ENCODE measurements around the gene BMP7. TPM values are rescaled to one million over a fixed set of nuclear protein-coding genes. Genes with fewer than 3 reads are reported as not detected.

BMP7 gene
- total RNA-seq, 1 donor from 2014 or later, result 0.21 TPM

DNA sequence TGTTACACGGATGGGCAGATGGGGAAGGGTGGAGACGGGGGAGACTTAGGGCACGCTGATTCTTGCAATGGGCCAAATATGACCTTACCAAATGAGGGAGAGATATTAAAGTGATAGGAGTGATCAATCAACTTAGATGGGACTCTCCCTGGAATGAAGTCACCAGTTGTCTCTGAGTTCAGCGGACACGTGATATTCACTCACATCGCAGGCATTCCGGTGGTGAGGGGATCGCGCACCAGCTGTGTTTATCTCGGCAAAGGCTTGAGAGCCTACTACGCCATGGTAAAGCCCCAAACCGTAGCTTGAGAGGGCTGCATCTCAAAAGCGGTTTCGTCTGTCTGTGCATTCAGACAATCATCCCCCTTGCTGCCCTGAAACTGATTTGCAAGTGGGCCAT is 5.5 kb downstream of the BMP7 start:
- peaks cover 5% of the 10 kb centered on the region for H3K4me1 Mint-ChIP-seq (ENCODE audit: low read depth)
- H3K9me3 Mint-ChIP-seq, result no peaks in the 10 kb centered on the region
- no peaks in the 10 kb centered on the region for H3K36me3 Mint-ChIP-seq (ENCODE audit: low read depth)
- intact Hi-C loops (cut with micrococcal nuclease), result no loop called here
- no peak overlapping the region for H3K4me3 Mint-ChIP-seq
- H3K27me3 Mint-ChIP-seq (ENCODE audit: insufficient read depth), result peaks cover 66% of the 10 kb centered on the region
- DNase-seq (ENCODE audit: low spot score), result no peak
- no peak overlapping the region for H3K27ac Mint-ChIP-seq

DNA sequence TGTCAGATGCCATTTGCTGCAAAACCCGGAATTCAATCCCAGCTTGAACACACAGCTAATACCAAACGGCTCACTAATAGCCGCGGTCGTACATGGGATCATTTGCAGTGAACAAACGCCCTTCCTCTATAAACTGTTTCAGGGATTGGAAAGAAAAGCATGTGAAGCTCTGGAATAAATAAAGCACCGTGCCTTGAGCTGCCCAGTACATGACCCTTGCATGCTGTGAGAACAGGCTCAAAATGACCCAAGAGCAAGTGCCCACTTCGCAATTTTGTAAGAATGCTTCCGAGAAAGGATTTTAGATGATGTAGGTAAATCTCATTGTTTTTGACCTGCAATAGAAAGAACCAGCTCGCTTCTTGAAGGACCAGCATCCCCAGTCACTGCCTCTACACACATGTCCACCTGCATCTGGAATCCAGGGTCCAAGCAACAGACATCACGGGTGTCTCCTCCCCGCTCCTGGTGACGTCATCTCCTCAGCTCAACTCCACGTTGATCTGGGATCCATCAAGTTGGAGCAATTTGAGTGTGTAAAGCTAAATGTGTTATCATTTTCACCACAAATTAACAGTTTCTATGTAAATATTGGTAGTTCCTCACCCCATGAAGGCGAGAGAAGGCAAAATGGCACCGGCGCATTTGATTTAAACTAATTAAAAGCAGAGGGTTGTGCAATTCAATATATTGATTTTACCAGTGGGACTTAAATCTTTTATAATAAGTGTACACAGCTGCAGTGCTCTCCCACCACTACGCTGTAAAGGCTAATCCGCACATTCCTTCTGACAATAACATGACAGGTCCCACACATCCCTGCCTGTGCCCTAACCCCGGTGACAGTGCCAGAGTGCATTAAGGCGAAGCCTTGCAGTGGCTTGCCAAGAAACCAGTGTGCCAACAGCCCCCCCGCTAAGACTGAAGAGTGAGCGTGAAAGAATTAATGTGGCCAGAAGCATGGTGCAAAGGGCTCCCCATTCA is 6.2 kb downstream of the BMP7 start:
- H3K27ac Mint-ChIP-seq, result no peak overlapping the region
- DNase-seq (ENCODE audit: low spot score), result no peak
- intact Hi-C loops (cut with micrococcal nuclease), result no loop called here
- no peaks in the 10 kb centered on the region for H3K9me3 Mint-ChIP-seq
- H3K4me1 Mint-ChIP-seq (ENCODE audit: low read depth), result peaks cover 5% of the 10 kb centered on the region
- H3K4me3 Mint-ChIP-seq, result no peak overlapping the region
- no peaks in the 10 kb centered on the region for H3K36me3 Mint-ChIP-seq (ENCODE audit: low read depth)
- H3K27me3 Mint-ChIP-seq (ENCODE audit: insufficient read depth), result peaks cover 59% of the 10 kb centered on the region

DNA sequence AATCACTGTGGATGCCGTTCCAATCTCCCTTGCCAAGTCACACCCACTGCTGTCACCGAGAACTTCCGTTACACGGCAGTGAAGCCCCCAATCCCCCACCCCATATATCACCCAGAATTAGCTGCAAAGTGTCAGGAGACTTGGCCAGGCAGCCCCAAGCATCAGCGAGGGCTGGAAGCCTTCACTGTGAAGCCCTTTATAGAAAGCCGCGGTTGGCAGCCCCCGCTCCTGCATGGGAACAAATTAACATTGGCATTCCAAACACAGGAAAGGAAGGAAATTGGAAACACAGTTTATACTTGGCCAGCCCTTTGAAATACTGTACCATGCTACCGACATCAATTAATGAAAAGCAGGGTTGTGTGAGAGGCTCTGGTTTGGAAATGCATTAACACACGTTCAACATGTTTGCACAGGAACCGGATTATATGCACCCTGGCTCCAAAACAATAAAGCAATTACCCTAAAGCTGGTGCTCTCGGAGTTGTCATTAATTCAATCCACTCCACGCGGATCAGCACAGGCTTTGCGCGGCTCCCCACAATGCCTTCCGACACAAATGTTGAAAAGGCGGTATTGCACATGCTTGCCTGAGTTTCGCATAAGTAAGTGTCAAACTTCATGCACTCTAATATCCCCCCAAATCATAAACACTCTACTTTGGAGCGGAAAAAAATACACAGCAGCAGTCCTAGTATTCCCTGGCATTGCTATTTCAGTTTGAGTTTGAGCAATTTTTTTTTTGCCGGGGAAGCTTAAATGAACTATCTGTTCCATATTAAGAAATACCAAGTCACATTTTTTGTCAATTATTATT is 7.1 kb downstream of the BMP7 start:
- no peaks in the 10 kb centered on the region for H3K36me3 Mint-ChIP-seq (ENCODE audit: low read depth)
- H3K27ac Mint-ChIP-seq, result no peak overlapping the region
- intact Hi-C loops (cut with micrococcal nuclease), result no loop called here
- peaks cover 5% of the 10 kb centered on the region for H3K4me1 Mint-ChIP-seq (ENCODE audit: low read depth)
- H3K9me3 Mint-ChIP-seq, result no peaks in the 10 kb centered on the region
- DNase-seq (ENCODE audit: low spot score), result no peak
- H3K4me3 Mint-ChIP-seq, result no peak overlapping the region
- H3K27me3 Mint-ChIP-seq (ENCODE audit: insufficient read depth), result peaks cover 58% of the 10 kb centered on the region

DNA sequence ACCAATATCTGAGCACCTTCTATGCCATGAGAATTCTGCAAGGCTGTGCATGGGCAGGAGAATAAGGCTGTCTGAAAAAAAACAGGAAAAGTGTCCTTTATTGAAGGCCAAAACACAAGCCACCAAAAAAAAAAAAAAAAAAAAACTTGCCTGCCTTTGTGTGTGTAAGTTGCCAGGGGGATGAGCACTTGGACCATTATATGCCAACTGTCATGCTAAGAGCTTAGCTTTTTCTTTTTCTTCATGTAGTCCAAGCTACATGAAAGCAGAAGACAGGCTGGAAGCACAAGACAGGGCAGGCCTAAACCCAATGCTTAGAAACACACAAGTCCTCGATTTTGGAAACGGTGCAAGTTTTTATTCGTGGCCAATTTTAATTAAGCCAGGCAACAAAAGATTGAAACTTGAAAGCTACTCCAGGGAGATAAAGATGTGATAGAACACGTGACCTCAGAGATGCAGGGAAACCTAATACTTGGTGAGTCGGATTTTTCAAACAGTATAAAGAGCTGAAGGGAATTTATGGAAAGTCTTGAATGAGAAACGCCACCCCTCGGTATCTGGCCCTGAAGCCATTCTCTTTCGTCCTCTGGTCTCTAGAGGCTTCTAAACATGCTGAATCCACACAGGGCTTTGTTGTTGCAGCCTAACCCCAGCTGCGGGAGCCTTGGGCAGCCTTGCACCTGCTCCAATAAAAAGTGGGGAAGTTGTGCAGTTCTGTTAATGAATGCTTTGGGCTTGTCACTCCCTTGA is 8.6 kb downstream of the BMP7 start:
- Mint-ChIP-seq H3K4me3 (no peak overlapping the region), H3K27me3 (ENCODE audit: insufficient read depth) (peaks cover 44% of the 10 kb centered on the region), H3K4me1 (ENCODE audit: low read depth) (no peaks in the 10 kb centered on the region), H3K9me3 (no peaks in the 10 kb centered on the region), H3K36me3 (ENCODE audit: low read depth) (no peaks in the 10 kb centered on the region), H3K27ac (no peak overlapping the region)
- intact Hi-C loops (cut with micrococcal nuclease), result no loop called here
- DNase-seq (ENCODE audit: low spot score), result no peak

DNA sequence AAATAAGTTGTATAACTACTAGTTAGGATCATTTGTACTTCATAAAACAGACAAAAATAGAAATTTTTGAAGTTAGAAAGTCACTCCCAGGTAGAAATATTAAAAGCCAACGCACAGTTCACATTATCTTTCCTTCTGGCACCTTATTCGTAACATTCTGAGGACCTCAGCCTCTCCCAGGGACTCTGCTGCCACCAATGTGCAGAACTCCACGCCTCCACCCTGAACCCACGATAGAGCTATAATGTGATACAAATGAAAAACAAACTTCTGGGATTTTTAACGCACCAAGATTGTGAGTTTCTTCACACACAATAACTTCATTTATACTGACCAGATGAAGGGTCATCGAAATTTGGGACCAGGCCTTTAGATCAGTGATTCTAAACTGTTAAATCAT is 9.5 kb downstream of the BMP7 start:
- intact Hi-C loops (cut with micrococcal nuclease), result no loop called here
- H3K27me3 Mint-ChIP-seq (ENCODE audit: insufficient read depth), result peaks cover 34% of the 10 kb centered on the region

DNA sequence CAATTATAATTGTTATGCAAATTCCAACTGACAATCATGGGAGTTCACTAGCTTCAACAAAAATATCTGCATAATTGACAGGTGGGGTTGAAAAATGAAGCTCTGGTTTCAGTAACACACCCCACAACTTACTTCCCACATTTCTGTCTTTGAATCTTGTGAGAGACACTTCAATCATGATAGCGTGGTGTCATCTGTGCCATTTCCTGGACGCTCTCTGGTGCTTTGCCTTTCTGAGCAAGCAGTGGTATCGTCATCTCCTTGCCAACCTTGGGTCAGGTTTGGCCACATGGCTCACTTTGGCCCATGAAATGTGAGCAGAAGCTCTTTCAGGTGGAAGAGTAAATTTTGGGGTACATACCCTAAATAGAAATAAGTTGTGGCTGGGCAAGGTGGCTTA is 10.2 kb downstream of the BMP7 start:
- Mint-ChIP-seq H3K4me1 (ENCODE audit: low read depth) (peaks cover 3% of the 10 kb centered on the region), H3K27me3 (ENCODE audit: insufficient read depth) (peaks cover 27% of the 10 kb centered on the region), H3K9me3 (no peaks in the 10 kb centered on the region), H3K27ac (no peak overlapping the region), H3K4me3 (no peak overlapping the region), H3K36me3 (ENCODE audit: low read depth) (no peaks in the 10 kb centered on the region)
- no peak for DNase-seq (ENCODE audit: low spot score)
- intact Hi-C loops (cut with micrococcal nuclease), result no loop called here

More for the DNA sequence above, 9.5 kb downstream of the BMP7 start:
- Mint-ChIP-seq H3K27ac (no peak overlapping the region), H3K9me3 (no peaks in the 10 kb centered on the region), H3K4me1 (ENCODE audit: low read depth) (no peaks in the 10 kb centered on the region), H3K36me3 (ENCODE audit: low read depth) (no peaks in the 10 kb centered on the region), H3K4me3 (no peak overlapping the region)
- no peak for DNase-seq (ENCODE audit: low spot score)

DNA sequence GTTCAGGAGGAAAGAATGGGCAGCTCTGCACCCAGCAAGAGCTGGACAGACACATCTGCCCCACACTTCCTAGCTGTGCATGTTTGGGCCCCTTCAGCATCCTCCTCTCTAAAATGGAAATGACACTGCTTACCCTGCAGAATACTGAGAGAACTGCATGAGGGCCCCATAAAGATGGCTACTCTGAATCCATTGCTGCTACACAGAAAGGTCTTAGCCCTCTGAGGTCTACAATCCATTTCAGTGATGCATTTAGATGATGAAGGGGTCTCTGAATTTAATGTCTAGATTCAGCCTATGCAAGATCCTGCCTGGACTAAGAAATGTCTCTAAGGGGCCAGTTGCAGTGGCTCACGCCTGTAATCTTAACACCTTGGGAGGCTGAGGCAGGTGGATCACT is 11.3 kb downstream of the BMP7 start:
- Mint-ChIP-seq H3K9me3 (no peaks in the 10 kb centered on the region), H3K4me3 (no peak overlapping the region), H3K4me1 (ENCODE audit: low read depth) (peaks cover 13% of the 10 kb centered on the region), H3K27me3 (ENCODE audit: insufficient read depth) (peaks cover 21% of the 10 kb centered on the region), H3K36me3 (ENCODE audit: low read depth) (no peaks in the 10 kb centered on the region), H3K27ac (no peak overlapping the region)
- intact Hi-C loops (cut with micrococcal nuclease), result no loop called here
- DNase-seq (ENCODE audit: low spot score), result no peak

DNA sequence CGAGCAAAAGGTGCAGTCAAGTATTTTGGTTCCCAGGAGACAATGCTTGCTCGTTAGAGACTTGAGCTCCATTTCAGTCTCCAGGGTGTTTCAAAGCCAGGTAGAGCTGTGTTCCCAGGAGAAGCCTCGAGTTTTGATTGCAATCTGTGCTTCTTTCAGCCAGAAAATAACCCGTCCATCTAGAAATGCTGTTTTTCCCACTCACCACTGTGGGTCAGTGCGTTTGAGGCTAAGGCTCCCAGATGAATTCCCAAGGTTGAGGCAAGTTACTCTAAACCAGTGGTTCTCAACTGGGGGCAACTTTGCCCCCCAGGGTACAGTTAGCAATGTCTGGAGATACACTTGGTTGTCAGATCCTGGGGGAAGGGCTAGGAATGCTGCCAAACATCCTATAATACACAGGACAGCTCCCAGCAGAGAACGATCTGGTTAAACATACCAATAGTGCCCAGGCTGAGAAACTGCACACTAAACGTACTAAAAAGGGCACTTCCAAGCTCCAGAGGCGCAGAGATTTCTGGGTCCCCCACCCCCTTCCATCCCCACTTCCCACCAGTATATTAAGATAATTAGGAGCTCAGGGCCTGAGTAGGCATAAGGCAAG is 13.8 kb downstream of the BMP7 start:
- peaks cover 13% of the 10 kb centered on the region for H3K4me1 Mint-ChIP-seq (ENCODE audit: low read depth)
- DNase-seq (ENCODE audit: low spot score), result no peak
- H3K9me3 Mint-ChIP-seq, result no peaks in the 10 kb centered on the region
- no peak overlapping the region for H3K4me3 Mint-ChIP-seq
- intact Hi-C loops (cut with micrococcal nuclease), result no loop called here
- H3K27ac Mint-ChIP-seq, result no peak overlapping the region
- H3K36me3 Mint-ChIP-seq (ENCODE audit: low read depth), result no peaks in the 10 kb centered on the region
- H3K27me3 Mint-ChIP-seq (ENCODE audit: insufficient read depth), result peaks cover 5% of the 10 kb centered on the region

DNA sequence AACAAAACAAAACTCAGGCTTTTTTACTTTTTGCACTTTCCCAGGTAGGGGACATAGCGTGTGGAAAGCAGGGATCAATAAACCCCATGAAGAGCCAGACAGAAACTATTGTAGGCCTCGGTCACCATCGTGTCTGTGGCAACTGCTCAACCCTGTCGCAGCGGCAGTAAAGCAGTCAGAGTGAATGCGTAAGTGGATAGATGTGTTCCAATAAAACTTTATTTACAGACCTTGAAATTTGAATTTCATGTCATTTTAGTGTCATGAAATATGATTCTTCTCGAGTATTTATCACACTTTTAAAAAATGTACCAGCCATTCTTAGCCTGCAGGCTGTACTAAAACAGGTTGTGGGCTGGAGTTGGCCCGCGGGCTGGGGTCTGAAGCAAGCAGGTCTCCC is 14.5 kb downstream of the BMP7 start:
- DNase-seq (ENCODE audit: low spot score), result no peak
- no peaks in the 10 kb centered on the region for H3K9me3 Mint-ChIP-seq
- H3K4me1 Mint-ChIP-seq (ENCODE audit: low read depth), result peaks cover 13% of the 10 kb centered on the region
- no peak overlapping the region for H3K27ac Mint-ChIP-seq
- intact Hi-C loops (cut with micrococcal nuclease), result no loop called here
- peaks cover 5% of the 10 kb centered on the region for H3K27me3 Mint-ChIP-seq (ENCODE audit: insufficient read depth)
- no peaks in the 10 kb centered on the region for H3K36me3 Mint-ChIP-seq (ENCODE audit: low read depth)
- no peak overlapping the region for H3K4me3 Mint-ChIP-seq

DNA sequence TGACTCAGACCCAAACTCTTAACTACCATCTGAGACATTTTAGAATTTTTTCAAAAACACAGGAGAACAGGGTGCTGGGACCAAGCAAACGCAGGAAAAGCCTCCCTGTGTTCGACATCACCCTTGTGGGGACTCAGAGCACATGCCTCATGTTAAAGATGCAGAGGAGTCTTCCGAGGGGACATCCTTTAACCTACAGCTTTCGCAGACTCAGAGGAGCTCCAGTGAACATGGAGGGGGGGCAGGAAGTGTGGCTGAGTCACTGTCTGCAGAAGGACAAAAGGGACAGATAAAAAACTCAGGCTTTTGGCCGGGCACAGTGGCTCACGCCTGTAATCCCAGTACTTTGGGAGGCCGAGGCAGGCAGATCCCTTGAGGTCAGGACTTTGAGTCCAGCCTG is 15.1 kb downstream of the BMP7 start:
- H3K9me3 Mint-ChIP-seq, result no peaks in the 10 kb centered on the region
- no peak for DNase-seq (ENCODE audit: low spot score)
- intact Hi-C loops (cut with micrococcal nuclease), result no loop called here
- H3K36me3 Mint-ChIP-seq (ENCODE audit: low read depth), result no peaks in the 10 kb centered on the region
- peaks cover 5% of the 10 kb centered on the region for H3K27me3 Mint-ChIP-seq (ENCODE audit: insufficient read depth)
- H3K4me1 Mint-ChIP-seq (ENCODE audit: low read depth), result peaks cover 13% of the 10 kb centered on the region
- no peak overlapping the region for H3K4me3 Mint-ChIP-seq
- no peak overlapping the region for H3K27ac Mint-ChIP-seq

DNA sequence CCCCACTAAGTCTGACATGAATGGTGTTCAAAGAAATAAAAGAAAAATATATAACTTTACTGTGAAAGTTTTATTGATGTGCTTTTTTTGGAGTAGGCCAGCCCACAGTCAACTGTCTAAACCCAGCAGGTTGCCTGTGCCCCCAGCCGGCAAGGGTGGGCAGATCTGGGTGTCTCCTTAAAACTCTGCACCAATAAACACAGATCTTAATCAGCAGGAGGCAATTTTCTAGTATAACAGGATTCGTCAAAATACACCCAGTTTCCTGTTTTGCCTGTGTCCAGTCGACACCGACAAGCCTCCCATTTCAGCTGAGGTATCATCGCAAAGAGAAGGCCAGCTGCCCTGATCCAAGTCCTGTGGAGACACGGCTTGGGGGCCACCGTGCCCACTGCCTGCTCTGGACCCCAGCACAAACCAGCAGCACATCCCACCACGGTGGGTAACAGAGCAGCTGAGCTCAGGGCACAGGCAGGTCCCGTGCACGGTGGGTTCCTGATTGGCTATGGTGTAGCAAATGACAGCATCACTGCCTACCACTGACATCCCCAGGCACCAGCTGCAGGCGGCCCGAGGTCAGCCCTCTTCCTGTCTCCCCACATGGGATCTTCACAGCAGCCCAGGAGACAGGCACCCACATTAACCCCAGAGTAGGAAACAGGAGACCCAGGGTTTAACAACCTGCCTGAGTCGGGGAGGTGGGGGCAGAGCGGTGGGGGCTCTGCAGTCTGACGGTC is 15.7 kb downstream of the BMP7 start:
- intact Hi-C loops (cut with micrococcal nuclease), result no loop called here
- peaks cover 13% of the 10 kb centered on the region for H3K4me1 Mint-ChIP-seq (ENCODE audit: low read depth)
- no peaks in the 10 kb centered on the region for H3K9me3 Mint-ChIP-seq
- no peaks in the 10 kb centered on the region for H3K36me3 Mint-ChIP-seq (ENCODE audit: low read depth)
- no peak overlapping the region for H3K27ac Mint-ChIP-seq
- peaks cover 3% of the 10 kb centered on the region for H3K27me3 Mint-ChIP-seq (ENCODE audit: insufficient read depth)
- peak; percentile 4 for DNase-seq (ENCODE audit: low spot score)
- no peak overlapping the region for H3K4me3 Mint-ChIP-seq

DNA sequence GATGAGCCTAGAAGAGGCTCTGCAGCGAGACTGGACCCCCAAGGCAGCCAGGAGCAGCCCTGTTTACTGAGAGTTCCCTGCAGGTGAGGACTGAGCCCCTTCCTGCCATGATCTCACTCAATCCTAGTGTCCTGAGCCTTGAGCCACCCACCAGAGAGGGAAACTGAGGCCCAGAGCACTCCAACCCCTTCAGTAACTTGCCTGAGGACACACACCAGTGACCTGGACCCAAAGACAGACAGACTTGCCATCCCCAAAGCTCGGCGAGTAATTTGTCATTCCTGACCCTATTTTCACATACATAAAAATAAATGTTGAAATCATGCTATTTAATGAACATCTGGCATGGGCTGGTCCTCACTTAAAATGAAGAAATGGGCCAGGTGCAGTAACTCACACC is 16.7 kb downstream of the BMP7 start:
- no peaks in the 10 kb centered on the region for H3K36me3 Mint-ChIP-seq (ENCODE audit: low read depth)
- intact Hi-C loops (cut with micrococcal nuclease), result no loop called here
- no peak for DNase-seq (ENCODE audit: low spot score)
- no peak overlapping the region for H3K4me3 Mint-ChIP-seq
- no peak overlapping the region for H3K27ac Mint-ChIP-seq
- peaks cover 3% of the 10 kb centered on the region for H3K27me3 Mint-ChIP-seq (ENCODE audit: insufficient read depth)
- peaks cover 13% of the 10 kb centered on the region for H3K4me1 Mint-ChIP-seq (ENCODE audit: low read depth)
- no peaks in the 10 kb centered on the region for H3K9me3 Mint-ChIP-seq
